Measurements from ENCODE around the gene ATOH8. TPM values are rescaled to one million over a fixed set of nuclear protein-coding genes. Genes with fewer than 3 reads are reported as not detected.

The ATOH8 gene
- total and polyA plus RNA-seq, 4 donors: 51.5 to 78.8 (median 62.6) TPM

DNA sequence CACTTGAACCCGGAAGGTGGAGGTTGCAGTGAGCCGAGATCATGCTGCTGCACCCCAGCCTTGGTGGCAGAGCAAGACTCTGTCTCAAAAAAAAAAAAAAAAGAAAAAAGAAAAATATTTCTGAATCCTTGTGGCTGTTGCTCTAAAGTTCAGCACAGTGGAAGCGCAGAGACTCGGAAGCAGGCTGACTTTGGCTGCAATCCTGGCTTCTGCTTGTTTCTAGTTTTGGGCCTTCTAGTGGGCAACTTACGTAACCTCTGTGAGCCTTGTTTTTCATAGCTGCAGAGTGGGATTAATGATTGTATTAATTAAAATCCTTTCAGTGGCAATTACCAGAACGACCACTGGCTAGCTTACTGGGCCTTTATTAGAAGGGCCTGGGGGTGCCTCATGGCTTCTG is 31.3 kb upstream of the ATOH8 start:
- Histone ChIP-seq H3K27me3 (ENCODE audit: control insufficient read depth in 1 of 2, insufficient read depth in 2 of 2, low read length in 1 of 2) (no peaks in the 10 kb centered on the region), H3K4me1 (ENCODE audit: control insufficient read depth in 1 of 2, insufficient read depth in 2 of 2, low read length in 2 of 2) (no peaks in the 10 kb centered on the region), H3K9me3 (ENCODE audit: control insufficient read depth, low read length) (no peaks in the 10 kb centered on the region), H3K36me3 (ENCODE audit: control insufficient read depth in 1 of 2, insufficient read depth in 2 of 2, low read length in 1 of 2) (no peaks in the 10 kb centered on the region), H3K4me3 (ENCODE audit: low read length in 2 of 2) (no peak overlapping the region), H3K27ac (ENCODE audit: low read depth in 1 of 2, low read length in 2 of 2) (no peak overlapping the region)
- intact Hi-C loops (cut with DNase I): loop anchor here in 1 of 2 donors (5.0 kb wide), 1 partner anchor 360 kb away; no protein-coding TSS in a partner anchor
- 61 to 66% methylated on average over 6 of the region's 6 CpGs for WGBS, 2 donors
- no peak for DNase-seq
- no peak for ATAC-seq (ENCODE audit: low FRiP score)

DNA sequence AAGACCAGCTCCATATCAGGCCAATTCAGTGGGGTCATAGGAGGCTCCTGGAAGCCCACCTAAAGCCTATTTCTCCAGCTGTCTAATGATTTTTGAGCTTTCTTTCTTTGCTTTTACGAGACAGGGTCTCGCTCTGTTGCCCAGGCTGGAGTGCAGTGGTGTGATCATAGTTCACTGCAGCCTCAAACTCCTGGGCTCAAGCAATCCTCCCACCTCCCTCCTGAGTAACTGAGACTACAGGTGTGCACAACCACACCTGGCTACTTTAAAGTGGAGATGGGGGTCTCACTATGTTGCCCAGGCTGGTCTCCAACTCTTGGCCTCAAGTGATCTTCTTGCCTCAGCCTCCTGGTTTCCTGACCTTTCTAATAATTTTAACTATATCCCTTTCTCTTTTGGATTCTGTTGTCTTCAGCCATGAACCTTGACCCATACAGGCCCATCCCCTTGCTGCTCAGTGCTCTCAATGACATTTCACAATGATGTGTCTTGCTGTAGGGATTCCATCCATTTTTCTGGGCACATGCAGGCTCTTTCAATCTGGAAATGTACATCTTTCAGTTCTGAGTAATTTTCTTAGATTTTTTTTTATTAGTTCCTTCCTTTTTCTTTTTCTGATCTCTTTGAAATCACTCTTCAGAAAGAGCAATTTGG is 30.0 kb upstream of the ATOH8 start:
- Histone ChIP-seq H3K9me3 (ENCODE audit: control insufficient read depth, low read length) (no peaks in the 10 kb centered on the region), H3K36me3 (ENCODE audit: control insufficient read depth in 1 of 2, insufficient read depth in 2 of 2, low read length in 1 of 2) (no peaks in the 10 kb centered on the region), H3K4me1 (ENCODE audit: control insufficient read depth in 1 of 2, insufficient read depth in 2 of 2, low read length in 2 of 2) (no peaks in the 10 kb centered on the region), H3K4me3 (ENCODE audit: low read length in 2 of 2) (no peak overlapping the region), H3K27ac (ENCODE audit: low read depth in 1 of 2, low read length in 2 of 2) (no peak overlapping the region), H3K27me3 (ENCODE audit: control insufficient read depth in 1 of 2, insufficient read depth in 2 of 2, low read length in 1 of 2) (no peaks in the 10 kb centered on the region)
- ATAC-seq (ENCODE audit: low FRiP score): no peak
- DNase-seq: no peak
- WGBS, 2 donors: 96 to 98% methylated on average over 2 of the region's 2 CpGs
- intact Hi-C loops (cut with DNase I): loop anchor here in 1 of 2 donors (5.0 kb wide), 1 partner anchor 358 kb away; no protein-coding TSS in a partner anchor

DNA sequence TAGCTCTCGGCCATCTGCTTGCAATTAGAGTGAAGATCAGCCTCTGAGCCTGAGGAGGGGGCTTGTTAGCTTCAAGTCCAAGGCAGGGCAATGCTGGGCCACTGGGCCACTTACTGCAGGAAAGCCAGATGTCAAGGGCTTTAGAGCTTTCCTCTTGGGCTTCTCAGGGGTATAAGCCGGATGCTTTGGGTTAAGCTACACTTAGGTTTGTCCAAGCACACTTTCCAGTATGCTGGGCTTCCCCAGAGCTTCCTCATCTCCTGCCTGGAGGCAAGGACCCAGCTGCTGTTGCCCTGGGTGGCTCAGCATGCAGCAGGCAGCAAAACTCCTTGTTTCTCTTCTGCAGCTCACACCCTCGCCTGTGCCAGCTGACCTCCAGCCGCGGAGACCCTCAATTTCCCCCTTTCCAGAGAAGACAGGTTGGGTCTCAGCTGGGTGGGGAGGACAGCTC is 29.0 kb upstream of the ATOH8 start:
- Histone ChIP-seq H3K4me1 (ENCODE audit: control insufficient read depth in 1 of 2, insufficient read depth in 2 of 2, low read length in 2 of 2) (no peaks in the 10 kb centered on the region), H3K27me3 (ENCODE audit: control insufficient read depth in 1 of 2, insufficient read depth in 2 of 2, low read length in 1 of 2) (no peaks in the 10 kb centered on the region), H3K9me3 (ENCODE audit: control insufficient read depth, low read length) (no peaks in the 10 kb centered on the region), H3K27ac (ENCODE audit: low read depth in 1 of 2, low read length in 2 of 2) (no peak overlapping the region), H3K4me3 (ENCODE audit: low read length in 2 of 2) (no peak overlapping the region), H3K36me3 (ENCODE audit: control insufficient read depth in 1 of 2, insufficient read depth in 2 of 2, low read length in 1 of 2) (no peaks in the 10 kb centered on the region)
- 89 to 92% methylated on average over 5 of the region's 5 CpGs for WGBS, 2 donors
- ATAC-seq (ENCODE audit: low FRiP score) (no peak), DNase-seq (no peak)
- intact Hi-C loops (cut with DNase I): loop anchor here in 1 of 2 donors (5.0 kb wide), 1 partner anchor 358 kb away; no protein-coding TSS in a partner anchor

DNA sequence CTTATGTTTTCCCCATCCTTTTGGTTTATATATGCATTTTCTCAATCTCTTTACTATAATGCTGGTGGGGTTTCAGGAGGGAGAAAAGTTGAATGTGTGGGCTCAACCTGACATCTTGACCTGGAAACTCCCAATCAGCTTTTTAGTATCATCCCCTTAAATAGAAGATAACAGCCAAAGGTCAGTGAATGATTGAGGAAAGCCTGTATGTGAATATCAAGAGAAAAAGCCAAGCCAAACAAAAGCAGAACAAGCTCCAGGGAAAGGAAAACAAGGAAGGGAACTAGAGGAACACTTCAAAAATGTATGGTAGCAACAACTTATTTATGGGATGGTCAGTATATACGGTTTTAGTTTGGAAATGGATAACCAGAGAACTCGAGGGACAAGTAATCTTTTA is 28.3 kb upstream of the ATOH8 start:
- Histone ChIP-seq H3K9me3 (ENCODE audit: control insufficient read depth, low read length) (no peaks in the 10 kb centered on the region), H3K27ac (ENCODE audit: low read depth in 1 of 2, low read length in 2 of 2) (no peak overlapping the region), H3K36me3 (ENCODE audit: control insufficient read depth in 1 of 2, insufficient read depth in 2 of 2, low read length in 1 of 2) (no peaks in the 10 kb centered on the region), H3K4me3 (ENCODE audit: low read length in 2 of 2) (no peak overlapping the region), H3K27me3 (ENCODE audit: control insufficient read depth in 1 of 2, insufficient read depth in 2 of 2, low read length in 1 of 2) (no peaks in the 10 kb centered on the region), H3K4me1 (ENCODE audit: control insufficient read depth in 1 of 2, insufficient read depth in 2 of 2, low read length in 2 of 2) (no peaks in the 10 kb centered on the region)
- ATAC-seq (ENCODE audit: low FRiP score) (no peak), DNase-seq (no peak)
- WGBS, 2 donors: 49 to 52% methylated on average over 2 of the region's 2 CpGs
- intact Hi-C loops (cut with DNase I): no loop called here

DNA sequence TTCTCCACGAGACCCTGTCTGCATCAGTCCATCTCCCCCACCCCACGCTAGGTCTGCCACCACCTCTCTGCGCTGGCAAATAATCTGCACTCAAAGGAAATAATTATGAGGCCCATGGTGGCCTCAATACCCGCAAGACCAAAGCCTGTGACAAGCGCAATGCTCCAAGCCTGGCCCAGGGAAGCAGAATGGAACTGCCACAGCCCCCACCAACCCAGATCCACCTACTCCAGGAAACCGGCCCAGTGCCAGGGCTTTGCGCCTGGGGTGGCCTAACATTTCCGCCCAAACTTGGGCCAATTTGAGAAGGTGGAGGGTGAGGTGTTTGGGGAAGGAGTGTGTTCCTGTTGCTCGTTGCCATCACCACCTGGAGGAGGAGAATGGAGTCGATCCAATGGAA is 26.0 kb upstream of the ATOH8 start:
- no peak for ATAC-seq (ENCODE audit: low FRiP score)
- H3K4me1 ChIP-seq (ENCODE audit: control insufficient read depth in 1 of 2, insufficient read depth in 2 of 2, low read length in 2 of 2): no peaks in the 10 kb centered on the region
- DNase-seq: no peak

DNA sequence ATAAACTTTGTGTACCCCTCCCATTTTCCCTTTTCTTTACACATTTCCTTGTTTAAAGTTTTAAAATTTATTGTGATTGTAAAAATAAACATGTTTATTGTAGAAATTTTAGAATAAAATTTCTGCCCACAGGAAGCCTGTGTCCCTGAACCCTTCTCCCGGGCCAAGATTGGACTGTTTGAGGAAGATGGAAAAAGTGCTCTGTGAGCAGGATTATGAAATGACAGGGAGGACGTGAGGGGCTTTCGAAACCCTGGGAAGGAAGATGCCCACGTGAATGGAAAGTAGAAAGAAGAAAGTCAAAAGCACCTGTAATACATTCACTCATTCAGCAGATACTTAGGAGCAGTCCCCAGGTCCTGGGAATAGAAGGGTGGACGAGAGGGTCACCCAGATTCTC is 25.4 kb upstream of the ATOH8 start:
- no peak for ATAC-seq (ENCODE audit: low FRiP score)
- Histone ChIP-seq H3K27ac (ENCODE audit: low read depth in 1 of 2, low read length in 2 of 2) (no peak overlapping the region), H3K36me3 (ENCODE audit: control insufficient read depth in 1 of 2, insufficient read depth in 2 of 2, low read length in 1 of 2) (no peaks in the 10 kb centered on the region), H3K27me3 (ENCODE audit: control insufficient read depth in 1 of 2, insufficient read depth in 2 of 2, low read length in 1 of 2) (no peaks in the 10 kb centered on the region), H3K4me1 (ENCODE audit: control insufficient read depth in 1 of 2, insufficient read depth in 2 of 2, low read length in 2 of 2) (no peaks in the 10 kb centered on the region), H3K9me3 (ENCODE audit: control insufficient read depth, low read length) (no peaks in the 10 kb centered on the region), H3K4me3 (ENCODE audit: low read length in 2 of 2) (no peak overlapping the region)
- no peak for DNase-seq
- 79% methylated on average over 5 of the region's 5 CpGs for WGBS, 2 donors
- intact Hi-C loops (cut with DNase I): loop anchor here (2.0 kb wide), 3 partner anchors 76 to 352 kb away; no protein-coding TSS in a partner anchor

More for the DNA sequence above, 26.0 kb upstream of the ATOH8 start:
- 89 to 91% methylated on average over 10 of the region's 10 CpGs for WGBS, 2 donors
- intact Hi-C loops (cut with DNase I): loop anchor here (2.0 kb wide), 3 partner anchors 77 to 353 kb away; no protein-coding TSS in a partner anchor
- Histone ChIP-seq H3K27me3 (ENCODE audit: control insufficient read depth in 1 of 2, insufficient read depth in 2 of 2, low read length in 1 of 2) (no peaks in the 10 kb centered on the region), H3K4me3 (ENCODE audit: low read length in 2 of 2) (no peak overlapping the region), H3K36me3 (ENCODE audit: control insufficient read depth in 1 of 2, insufficient read depth in 2 of 2, low read length in 1 of 2) (no peaks in the 10 kb centered on the region), H3K27ac (ENCODE audit: low read depth in 1 of 2, low read length in 2 of 2) (no peak overlapping the region), H3K9me3 (ENCODE audit: control insufficient read depth, low read length) (no peaks in the 10 kb centered on the region)

DNA sequence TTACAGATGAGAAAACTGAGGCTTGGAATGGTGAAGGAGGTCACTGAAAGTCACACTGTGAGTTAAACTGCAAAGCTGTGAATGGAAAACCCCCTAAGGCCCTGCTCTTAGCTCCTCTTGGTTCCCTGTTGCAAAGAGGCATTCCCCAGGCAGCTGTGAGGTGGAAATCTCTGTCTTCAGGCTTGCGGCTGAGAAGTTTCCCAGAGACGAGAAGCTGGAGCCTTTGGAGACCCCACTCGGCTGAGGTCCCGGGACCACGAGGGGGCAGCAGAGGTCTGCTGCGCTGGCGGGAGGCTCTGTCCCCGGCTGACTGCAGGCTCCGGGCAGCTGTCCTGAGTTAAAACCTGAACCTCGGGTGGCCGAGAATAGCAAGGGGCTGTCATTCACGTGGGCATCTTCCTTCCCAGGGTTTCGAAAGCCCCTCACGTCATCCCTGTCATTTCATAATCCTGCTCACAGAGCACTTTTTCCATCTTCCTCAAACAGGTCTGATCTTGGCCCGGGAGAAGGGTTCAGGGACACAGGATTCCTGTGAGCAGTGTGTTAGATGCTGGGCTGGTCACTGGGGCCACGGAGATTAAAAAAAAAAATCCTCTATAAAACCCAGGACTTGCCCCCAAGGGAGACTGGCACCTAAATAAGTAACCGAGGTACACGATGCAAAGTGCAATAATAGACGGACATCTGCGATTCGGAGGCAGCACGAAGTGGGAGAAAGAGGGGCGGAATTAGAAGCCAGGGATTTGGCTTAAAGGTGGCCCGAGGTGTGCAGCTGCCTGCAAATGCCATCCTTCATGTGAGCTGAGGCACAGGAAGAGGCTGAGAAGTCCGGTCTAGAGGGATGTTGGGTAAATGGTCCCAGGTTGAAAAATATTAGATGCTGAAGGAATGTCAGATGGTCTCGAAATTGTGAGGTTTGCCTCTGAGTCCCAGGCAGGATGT is 24.6 kb upstream of the ATOH8 start:
- 35 to 37% methylated on average over 26 of the region's 26 CpGs for WGBS, 2 donors
- Histone ChIP-seq H3K9me3 (ENCODE audit: control insufficient read depth, low read length) (no peaks in the 10 kb centered on the region), H3K4me3 (ENCODE audit: low read length in 2 of 2) (no peak overlapping the region), H3K27ac (ENCODE audit: low read depth in 1 of 2, low read length in 2 of 2) (no peak overlapping the region), H3K4me1 (ENCODE audit: control insufficient read depth in 1 of 2, insufficient read depth in 2 of 2, low read length in 2 of 2) (no peaks in the 10 kb centered on the region), H3K27me3 (ENCODE audit: control insufficient read depth in 1 of 2, insufficient read depth in 2 of 2, low read length in 1 of 2) (no peaks in the 10 kb centered on the region), H3K36me3 (ENCODE audit: control insufficient read depth in 1 of 2, insufficient read depth in 2 of 2, low read length in 1 of 2) (no peaks in the 10 kb centered on the region)
- intact Hi-C loops (cut with DNase I): loop anchor here (1.0 to 2.0 kb wide), 4 partner anchors 76 to 352 kb away; no protein-coding TSS in a partner anchor
- DNase-seq (peak; percentile 92 to 97), ATAC-seq (ENCODE audit: low FRiP score) (peak; percentile 94)

DNA sequence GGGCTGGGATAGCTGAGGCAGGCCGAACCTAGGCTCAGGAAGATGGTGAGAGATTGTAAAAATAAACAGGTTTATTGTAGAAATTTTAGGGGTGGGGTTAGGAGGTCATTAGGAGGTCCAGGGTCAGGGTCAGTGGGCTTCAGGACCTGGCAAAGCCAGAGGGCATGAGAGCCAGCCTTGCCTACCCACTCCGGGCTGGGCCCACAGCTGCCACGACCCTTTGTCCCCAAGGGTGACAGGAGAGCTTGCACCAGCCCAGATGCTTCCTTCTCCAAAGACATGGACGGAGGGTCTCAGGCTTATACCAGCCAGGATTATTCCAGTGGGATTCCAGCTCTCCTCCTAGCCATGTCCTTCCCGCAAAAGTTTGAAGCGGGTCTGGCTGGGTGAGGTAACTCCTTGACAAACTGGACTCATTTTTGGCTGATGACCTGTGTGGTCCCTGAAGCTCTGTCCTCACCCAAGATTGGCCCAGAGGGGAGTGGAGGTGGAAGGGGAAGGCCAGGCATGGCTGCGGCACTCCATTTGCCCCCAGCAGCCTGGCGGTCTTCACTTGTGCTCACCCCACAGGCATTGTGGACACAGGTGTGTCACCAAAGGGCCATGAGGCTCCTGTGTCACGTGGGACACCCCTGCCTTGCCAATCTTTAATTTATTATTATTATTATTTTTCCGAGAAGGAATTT is 23.8 kb upstream of the ATOH8 start:
- WGBS, 2 donors: 94 to 95% methylated on average over 10 of the region's 10 CpGs
- Histone ChIP-seq H3K9me3 (ENCODE audit: control insufficient read depth, low read length) (no peaks in the 10 kb centered on the region), H3K27me3 (ENCODE audit: control insufficient read depth in 1 of 2, insufficient read depth in 2 of 2, low read length in 1 of 2) (no peaks in the 10 kb centered on the region), H3K4me3 (ENCODE audit: low read length in 2 of 2) (no peak overlapping the region), H3K4me1 (ENCODE audit: control insufficient read depth in 1 of 2, insufficient read depth in 2 of 2, low read length in 2 of 2) (no peaks in the 10 kb centered on the region), H3K27ac (ENCODE audit: low read depth in 1 of 2, low read length in 2 of 2) (no peak overlapping the region), H3K36me3 (ENCODE audit: control insufficient read depth in 1 of 2, insufficient read depth in 2 of 2, low read length in 1 of 2) (no peaks in the 10 kb centered on the region)
- intact Hi-C loops (cut with DNase I): loop anchor here (1.0 to 10.0 kb wide), 6 partner anchors 67 to 351 kb away; no protein-coding TSS in a partner anchor
- DNase-seq (no peak), ATAC-seq (ENCODE audit: low FRiP score) (no peak)
